GM10248 (cell line): ENCODE measurements around the gene MAP3K1.

Experiments
- CTCF ChIA-PET: fragments of 300-600 bp; sonication (Branson Sonifier 250); formaldehyde crosslinking; extraction: SDS; loops from one replicate; lab custom pipeline; 2021; ENCODE audit warnings: antibody characterized with exemption; lab: Yijun Ruan, JAX
- POLR2A ChIA-PET: fragments of 350-650 bp; sonication (Branson Sonifier 250); formaldehyde crosslinking; extraction: SDS; loops from one replicate; lab custom pipeline; 2020; ENCODE audit warnings: antibody characterized with exemption; lab: Yijun Ruan, JAX
- DNase-seq: peaks from one replicate; pipeline ENCODE4 v3.0.0; 2012; ENCODE audit errors: extremely low spot score
- CTCF ChIP-seq: IDR thresholded peaks from 2 replicates; pipeline ENCODE4 v1.5.1; 2012; ENCODE audit warnings: mild to moderate bottlenecking, low read depth; ENCODE audit errors: extremely low read depth, missing control alignments, control extremely low read depth

MAP3K1 gene

GRCh38 chr5:56910210-56910965 lies 95.0 kb downstream of the MAP3K1 start:
- ChIA-PET POLR2A (interaction anchor here (0.5 to 1.0 kb wide), 4 partner anchors 13 to 892 kb away, joined by 3 to 4 read pairs (median 3); no protein-coding TSS in a partner anchor), CTCF (interaction anchor here (0.6 to 3.7 kb wide), 9 partner anchors 8 to 639 kb away, joined by 3 to 22 read pairs (median 3); no protein-coding TSS in a partner anchor)
- DNase-seq, result no peak

GRCh38 chr5:56913766-56914165 lies 98.4 kb downstream of the MAP3K1 start:
- no peak for TF ChIP-seq CTCF
- no peak for DNase-seq
- ChIA-PET POLR2A (no interaction called here), CTCF (interaction anchor here (1.5 kb wide), 1 partner anchor 11 kb away, joined by 4 read pairs; no protein-coding TSS in a partner anchor)

More at GRCh38 chr5:56910210-56910965, 95.0 kb downstream of the MAP3K1 start:
- TF ChIP-seq CTCF, result no peak

GRCh38 chr5:56914678-56915077 lies 99.3 kb downstream of the MAP3K1 start:
- TF ChIP-seq CTCF, result no peak
- DNase-seq, result no peak
- ChIA-PET POLR2A (no interaction called here), CTCF (interaction anchor here (1.5 kb wide), 2 partner anchors 11 to 12 kb away, joined by 3 to 4 read pairs; no protein-coding TSS in a partner anchor)

GRCh38 chr5:56917534-56917933 lies 102.2 kb downstream of the MAP3K1 start:
- ChIA-PET CTCF (interaction anchor here (1.4 to 3.1 kb wide), 6 partner anchors 8 to 647 kb away, joined by 3 to 14 read pairs (median 6); partner anchors contain the start of gene SETD9), POLR2A (no interaction called here)
- DNase-seq, result no peak
- TF ChIP-seq CTCF, result no peak

GRCh38 chr5:56918054-56918453 lies 102.7 kb downstream of the MAP3K1 start:
- no peak for DNase-seq
- no peak for TF ChIP-seq CTCF
- POLR2A ChIA-PET, result no interaction called here
- CTCF ChIA-PET, result interaction anchor here (0.9 to 3.1 kb wide), 9 partner anchors 8 to 647 kb away, joined by 3 to 14 read pairs (median 5); partner anchors contain the start of gene SETD9

GRCh38 chr5:56919942-56920662 lies 104.8 kb downstream of the MAP3K1 start:
- no peak for DNase-seq
- POLR2A ChIA-PET, result no interaction called here
- no peak for TF ChIP-seq CTCF
- CTCF ChIA-PET, result interaction anchor here (1.1 kb wide), 1 partner anchor 29 kb away, joined by 3 read pairs; no protein-coding TSS in a partner anchor
